GM18909 (cell line): ENCODE data around the gene MRPL20.

Experiments used
- ATAC-seq: cut with Tn5 transposase; IDR thresholded peaks from one replicate; pipeline ENCODE4 v1.9.1; 2021; ENCODE audit warnings: mild to moderate bottlenecking; ENCODE audit not compliant: unreplicated experiment, poor library complexity

MRPL20 gene

GRCh38 chr1:1366699-1367066, 40.4 kb downstream of the MRPL20 start:
- ATAC-seq: no peak

GRCh38 chr1:1365875-1366698, 41.0 kb downstream of the MRPL20 start:
- ATAC-seq: no peak

GRCh38 chr1:1364266-1364665, 42.8 kb downstream of the MRPL20 start:
- no peak for ATAC-seq

- ATAC-seq: no peak
Measured at GRCh38 chr1:1361982-1362423, 45.1 kb downstream of the MRPL20 start.

GRCh38 chr1:1361233-1361981, 45.7 kb downstream of the MRPL20 start:
- ATAC-seq: no peak

- ATAC-seq: no peak
Measured at GRCh38 chr1:1360506-1361169, 46.5 kb downstream of the MRPL20 start.

- no peak for ATAC-seq
Measured at GRCh38 chr1:1359664-1360468, 47.2 kb downstream of the MRPL20 start.

- ATAC-seq: no peak
Measured at GRCh38 chr1:1359308-1359663, 47.8 kb downstream of the MRPL20 start.

GRCh38 chr1:1358433-1359271, 48.4 kb downstream of the MRPL20 start, which contains the start of gene MXRA8:
Gene MXRA8 (minus strand): TSS chr1:1358555. CDS start chr1:1358504, 51 bp downstream.
- no peak for ATAC-seq

GRCh38 chr1:1357871-1358432, 49.1 kb downstream of the MRPL20 start:
- ATAC-seq: no peak

- ATAC-seq: no peak
Measured at GRCh38 chr1:1356796-1357401, 50.2 kb downstream of the MRPL20 start.

GRCh38 chr1:1356166-1356795, 50.8 kb downstream of the MRPL20 start:
- no peak for ATAC-seq

GRCh38 chr1:1355416-1355815, 51.7 kb downstream of the MRPL20 start:
- ATAC-seq: no peak

- no peak for ATAC-seq
Measured at GRCh38 chr1:1354271-1355247, 52.5 kb downstream of the MRPL20 start.

GRCh38 chr1:1353389-1354151, 53.5 kb downstream of the MRPL20 start:
- ATAC-seq: no peak

GRCh38 chr1:1352786-1353388, 54.2 kb downstream of the MRPL20 start:
- ATAC-seq: no peak
